Measurements from ENCODE around the gene VAV3. TPM values are rescaled to one million over a fixed set of nuclear protein-coding genes. Genes with fewer than 3 reads are reported as not detected.

VAV3 gene
- total and polyA plus RNA-seq, 3 donors from 2014 or later: 10.1 to 11.4 (median 11.3) TPM

- intact Hi-C loops (cut with DNase I; ENCODE audit: low total_unique reads): no loop called here
- TF ChIP-seq POLR2A (IDR thresholded peaks at IDR 0.05) (no peak), CTCF (IDR thresholded peaks at IDR 0.05) (no peak)
- Histone ChIP-seq H3K4me3 (no peak overlapping the region), H3K36me3 (ENCODE audit: low read depth, missing control alignments) (no peaks in the 10 kb centered on the region), H3K27me3 (no peaks in the 10 kb centered on the region), H3K9me3 (no peaks in the 10 kb centered on the region), H3K4me1 (no peaks in the 10 kb centered on the region), H3K27ac (no peak overlapping the region)
- no peak for DNase-seq
- 57 to 63% methylated on average over 1 of the region's 1 CpG for WGBS, 2 donors
These were observed 321.2 kb downstream of the VAV3 start for GRCh38 chr1:107643766-107644165.

DNA sequence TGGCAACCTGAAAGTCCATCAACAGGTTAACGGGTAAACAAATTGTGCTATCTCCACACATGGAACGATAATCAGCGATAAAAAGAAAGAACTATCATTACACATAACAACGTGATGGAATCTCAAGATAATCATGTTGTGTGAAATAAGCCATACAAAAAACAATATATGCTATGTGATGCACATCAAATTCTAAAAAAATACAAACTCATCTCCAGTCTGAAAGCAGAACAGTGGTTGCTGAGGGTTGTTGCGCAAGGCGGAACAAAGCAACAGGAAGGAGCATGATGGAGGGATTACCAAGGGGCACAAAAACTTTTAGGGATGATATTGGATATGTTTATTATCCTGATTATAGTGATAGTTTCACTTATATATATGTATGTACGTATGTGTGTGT is 324.8 kb downstream of the VAV3 start:
- no peak for DNase-seq
- WGBS, 2 donors: 80 to 85% methylated on average over 7 of the region's 7 CpGs
- no peak overlapping the region for H3K4me3 ChIP-seq
- no peaks in the 10 kb centered on the region for H3K27me3 ChIP-seq
- H3K27ac ChIP-seq: no peak overlapping the region
- intact Hi-C loops (cut with DNase I; ENCODE audit: low total_unique reads): no loop called here
- H3K36me3 ChIP-seq (ENCODE audit: low read depth, missing control alignments): no peaks in the 10 kb centered on the region
- TF ChIP-seq CTCF (IDR thresholded peaks at IDR 0.05): no peak
- no peak for TF ChIP-seq POLR2A (IDR thresholded peaks at IDR 0.05)
- no peaks in the 10 kb centered on the region for H3K9me3 ChIP-seq
- no peaks in the 10 kb centered on the region for H3K4me1 ChIP-seq

DNA sequence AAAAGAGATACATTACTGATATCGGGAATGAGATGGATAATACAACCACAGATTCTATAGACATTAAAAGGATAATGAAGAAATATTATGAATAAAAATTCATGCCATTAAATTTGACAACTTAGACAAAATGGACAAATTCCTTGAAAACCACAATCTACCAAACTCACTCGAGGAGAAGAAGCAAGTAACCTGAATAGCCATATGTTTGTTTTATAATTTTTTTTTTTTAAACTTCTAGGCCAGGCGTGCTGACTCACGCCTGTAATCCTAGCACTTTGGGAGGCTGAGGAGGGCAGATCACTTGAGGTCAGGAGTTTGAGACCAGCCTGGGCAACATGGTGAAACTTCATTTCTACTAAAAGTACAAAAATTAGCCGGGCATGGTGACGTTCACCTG is 327.9 kb downstream of the VAV3 start:
- no peak for DNase-seq
- Histone ChIP-seq H3K4me3 (no peak overlapping the region), H3K9me3 (no peaks in the 10 kb centered on the region), H3K27ac (no peak overlapping the region), H3K27me3 (no peaks in the 10 kb centered on the region), H3K36me3 (ENCODE audit: low read depth, missing control alignments) (no peaks in the 10 kb centered on the region), H3K4me1 (no peaks in the 10 kb centered on the region)
- 77 to 92% methylated on average over 6 of the region's 6 CpGs for WGBS, 2 donors
- TF ChIP-seq POLR2A (IDR thresholded peaks at IDR 0.05) (no peak), CTCF (IDR thresholded peaks at IDR 0.05) (no peak)
- intact Hi-C loops (cut with DNase I; ENCODE audit: low total_unique reads): no loop called here

- DNase-seq: no peak
- no peaks in the 10 kb centered on the region for H3K9me3 ChIP-seq
- no peak overlapping the region for H3K27ac ChIP-seq
- H3K27me3 ChIP-seq: no peaks in the 10 kb centered on the region
- no peak overlapping the region for H3K4me3 ChIP-seq
- H3K36me3 ChIP-seq (ENCODE audit: low read depth, missing control alignments): no peaks in the 10 kb centered on the region
- intact Hi-C loops (cut with DNase I; ENCODE audit: low total_unique reads): no loop called here
- TF ChIP-seq POLR2A (IDR thresholded peaks at IDR 0.05) (no peak), CTCF (IDR thresholded peaks at IDR 0.05) (no peak)
- no peaks in the 10 kb centered on the region for H3K4me1 ChIP-seq
- 73 to 80% methylated on average over 5 of the region's 5 CpGs for WGBS, 2 donors
These were observed 331.4 kb downstream of the VAV3 start for GRCh38 chr1:107633596-107633995.

- no peak for TF ChIP-seq CTCF (IDR thresholded peaks at IDR 0.05)
- no peak for TF ChIP-seq POLR2A (IDR thresholded peaks at IDR 0.05)
- Histone ChIP-seq H3K27ac (no peak overlapping the region), H3K9me3 (no peaks in the 10 kb centered on the region), H3K36me3 (ENCODE audit: low read depth, missing control alignments) (no peaks in the 10 kb centered on the region), H3K27me3 (no peaks in the 10 kb centered on the region), H3K4me1 (no peaks in the 10 kb centered on the region), H3K4me3 (no peak overlapping the region)
- intact Hi-C loops (cut with DNase I; ENCODE audit: low total_unique reads): no loop called here
- WGBS, 2 donors: 40 to 54% methylated on average over 2 of the region's 2 CpGs
- no peak for DNase-seq
These were observed 338.7 kb downstream of the VAV3 start for GRCh38 chr1:107626073-107626796.
